Psoas muscle (tissue), 8 donors: ENCODE measurements around the gene ARHGAP42. TPM values are rescaled to one million over a fixed set of nuclear protein-coding genes. Genes with fewer than 3 reads are reported as not detected.
A peak's percentile ranks its signal among the peaks of the same experiment; 100 is the strongest.

ENCODE experiments used
- ATAC-seq, 4 donors: fragments of 200-7000 bp; cut with Tn5 transposase; one replicate each; pipeline ENCODE4 v1.9.1; 2020; ENCODE audit warnings: moderate library complexity in 3 of 4, mild to moderate bottlenecking in 2 of 4
- DNase-seq, 2 donors: peaks; one replicate each; pipeline ENCODE4 v3.0.0-alpha.2; 2020
- H3K27ac ChIP-seq: fragments of 200-600 bp; one replicate; pipeline ENCODE4 v1.8.0; 2022
- H3K27me3 ChIP-seq, 3 donors: fragments of 200-600 bp in 1 of 3; one replicate each; pipeline versions ENCODE4 v1.6.1 to v1.8.0; 2013 to 2022; ENCODE audit warnings: low read length in 2 of 3, mild to moderate bottlenecking in 2 of 3, moderate library complexity in 1 of 3; ENCODE audit not compliant: insufficient read depth in 3 of 3
- H3K36me3 ChIP-seq, 2 donors: fragments of 200-600 bp in 1 of 2; one replicate each; pipeline versions ENCODE4 v1.6.1 to v1.8.0; 2013 to 2022; ENCODE audit warnings: low read depth in 1 of 2, mild to moderate bottlenecking in 1 of 2, moderate library complexity in 1 of 2; ENCODE audit not compliant: insufficient read depth in 1 of 2
- H3K4me1 ChIP-seq: fragments of 200-600 bp; one replicate; pipeline ENCODE4 v1.8.0; 2022
- H3K4me3 ChIP-seq: fragments of 200-600 bp; one replicate; pipeline ENCODE4 v1.8.0; 2022; ENCODE audit warnings: mild to moderate bottlenecking
- H3K9me3 ChIP-seq: fragments of 200-600 bp; one replicate; pipeline ENCODE4 v1.8.0; 2022
- WGBS, 3 donors: extraction: QIAGEN DNeasy Blood & Tissue Kit; methylation state at CpG; one replicate each; pipeline versions ENCODE4 v1.1.6 to v1.1.7; 2013; 5-methylcytosine and 5-hydroxymethylcytosine counted together
- intact Hi-C, 2 donors: fragments of 100-400 bp; cut with DNase I; formaldehyde crosslinking; loops; one replicate each; pipeline versions ENCODE4 v1.11.0 to v1.14.2; 2022
- polyA plus RNA-seq, 3 donors: library from polyadenylated mRNA; stranded (reverse); fragments of 200-250 nt; gene quantifications; one replicate each; pipeline ENCODE4 v1.2.3, GENCODE V29; 2013
- total RNA-seq, 4 donors: library from RNA; stranded (reverse); fragmentation: NEBNext Ultra II Directional in 2 of 4; extraction: Animal tissue kit (Norgen Biotek cat#: 25700) in 2 of 4; gene quantifications; one replicate each; pipeline versions ENCODE4 v1.2.1 to v1.2.4, GENCODE V29; 2021 to 2023
- TF ChIP-seq, protein P1 (sequence below): fragments of 200-600 bp; IDR thresholded peaks from one replicate; pipeline ENCODE4 v1.8.0; 2022; ENCODE audit warnings: antibody characterized with exemption
- donor health status: healthy with polysubstance abuse.
- donor health status: DM: no; HTN: no; CAD: no; lungs with moderate emphysema.
- donor health status: Bipolar disorder and iron deficiency.
- donor health status: healthy.
- donor health status: DM: yes; HTN: yes; CAD: no.
- donor health status: DM: no; HTN: no; CAD: no.
- donor health status: DM: no; HTN: no; CAD: no.
- donor health status: DM: yes; HTN: yes; CAD: no.

Gene ARHGAP42
- total and polyA plus RNA-seq, 7 donors: 3.8 to 12.3 (median 7.2) TPM

DNA sequence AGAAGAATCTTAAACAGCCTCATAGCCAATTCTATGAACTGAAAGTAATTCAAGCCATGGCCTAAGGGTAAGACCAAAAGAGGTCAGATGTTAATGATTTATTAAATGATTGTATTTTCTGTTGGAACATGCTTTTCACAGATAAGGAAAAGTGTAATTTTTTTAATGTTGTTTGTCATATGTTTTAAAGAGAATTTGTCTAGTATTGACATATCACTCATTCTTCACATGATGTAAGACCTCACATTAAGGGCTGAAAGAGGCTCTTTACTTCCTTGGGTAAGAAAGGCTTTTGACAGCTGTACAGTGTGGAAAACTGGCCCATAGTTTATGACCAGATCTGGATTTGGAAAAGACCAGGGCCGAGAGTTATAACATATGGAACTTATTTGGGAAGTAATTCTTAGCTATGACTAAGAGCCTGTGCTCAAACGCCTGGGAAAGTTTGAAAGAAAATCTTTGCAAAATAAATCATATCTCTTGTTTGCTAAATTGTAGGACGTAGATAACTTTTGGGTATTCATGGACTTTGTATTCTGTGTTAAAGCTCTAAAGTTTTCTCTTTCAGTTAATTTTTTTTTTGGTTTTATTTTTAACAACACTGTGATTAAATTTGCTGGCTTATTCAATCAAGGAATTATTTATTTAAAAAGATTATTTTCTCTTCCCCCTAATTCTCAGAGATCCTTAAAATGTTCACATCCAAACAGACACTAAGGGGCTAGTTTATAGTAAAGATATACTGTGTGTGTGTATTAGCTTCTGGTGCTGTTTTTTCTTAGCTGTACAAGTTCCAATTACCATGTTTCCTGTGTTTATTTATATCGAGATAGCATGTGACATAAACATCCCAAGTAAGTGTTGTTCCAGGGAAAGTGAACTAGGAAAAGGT, 162.2 kb downstream of the ARHGAP42 start:
- intact Hi-C loops: no loop called here
- DNase-seq (no peak), ATAC-seq (peak in 1 of 4 donors; percentile 27)
- peaks cover 3% of the 10 kb centered on the region for H3K9me3 ChIP-seq
- 33 to 41% (median 36%) methylated on average over 4 of the region's 4 CpGs for WGBS, 3 donors
- TF ChIP-seq, protein P1, sequence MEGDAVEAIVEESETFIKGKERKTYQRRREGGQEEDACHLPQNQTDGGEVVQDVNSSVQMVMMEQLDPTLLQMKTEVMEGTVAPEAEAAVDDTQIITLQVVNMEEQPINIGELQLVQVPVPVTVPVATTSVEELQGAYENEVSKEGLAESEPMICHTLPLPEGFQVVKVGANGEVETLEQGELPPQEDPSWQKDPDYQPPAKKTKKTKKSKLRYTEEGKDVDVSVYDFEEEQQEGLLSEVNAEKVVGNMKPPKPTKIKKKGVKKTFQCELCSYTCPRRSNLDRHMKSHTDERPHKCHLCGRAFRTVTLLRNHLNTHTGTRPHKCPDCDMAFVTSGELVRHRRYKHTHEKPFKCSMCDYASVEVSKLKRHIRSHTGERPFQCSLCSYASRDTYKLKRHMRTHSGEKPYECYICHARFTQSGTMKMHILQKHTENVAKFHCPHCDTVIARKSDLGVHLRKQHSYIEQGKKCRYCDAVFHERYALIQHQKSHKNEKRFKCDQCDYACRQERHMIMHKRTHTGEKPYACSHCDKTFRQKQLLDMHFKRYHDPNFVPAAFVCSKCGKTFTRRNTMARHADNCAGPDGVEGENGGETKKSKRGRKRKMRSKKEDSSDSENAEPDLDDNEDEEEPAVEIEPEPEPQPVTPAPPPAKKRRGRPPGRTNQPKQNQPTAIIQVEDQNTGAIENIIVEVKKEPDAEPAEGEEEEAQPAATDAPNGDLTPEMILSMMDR: no peak
- no peak overlapping the region for H3K4me3 ChIP-seq
- no peaks in the 10 kb centered on the region for H3K36me3 ChIP-seq
- peaks cover 5% of the 10 kb centered on the region for H3K4me1 ChIP-seq
- no peak overlapping the region for H3K27ac ChIP-seq
- H3K27me3 ChIP-seq: no peaks in the 10 kb centered on the region

DNA sequence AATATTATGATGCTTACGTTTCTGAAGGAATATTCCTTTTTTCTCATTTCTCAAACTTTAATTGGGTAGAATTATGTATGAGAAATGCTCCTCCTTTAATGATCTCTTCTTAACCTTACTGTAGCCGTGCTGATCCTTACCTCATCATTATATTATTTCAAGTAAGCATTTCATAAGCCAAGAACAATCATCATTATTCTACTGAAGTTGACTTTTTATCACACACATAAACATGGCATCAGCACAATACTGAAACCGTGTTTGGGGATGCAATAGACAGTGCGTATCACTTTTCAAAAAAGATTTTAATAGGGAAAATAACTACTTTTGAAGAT, 162.8 kb downstream of the ARHGAP42 start:
- TF ChIP-seq, protein P1: no peak
- no peaks in the 10 kb centered on the region for H3K36me3 ChIP-seq
- intact Hi-C loops: no loop called here
- no peak for ATAC-seq
- peaks cover 5% of the 10 kb centered on the region for H3K4me1 ChIP-seq
- no peak overlapping the region for H3K27ac ChIP-seq
- H3K27me3 ChIP-seq: no peaks in the 10 kb centered on the region
- DNase-seq: no peak
- no peak overlapping the region for H3K4me3 ChIP-seq
- WGBS, 3 donors: 53 to 61% (median 53%) methylated on average over 4 of the region's 4 CpGs
- H3K9me3 ChIP-seq: no peaks in the 10 kb centered on the region

DNA sequence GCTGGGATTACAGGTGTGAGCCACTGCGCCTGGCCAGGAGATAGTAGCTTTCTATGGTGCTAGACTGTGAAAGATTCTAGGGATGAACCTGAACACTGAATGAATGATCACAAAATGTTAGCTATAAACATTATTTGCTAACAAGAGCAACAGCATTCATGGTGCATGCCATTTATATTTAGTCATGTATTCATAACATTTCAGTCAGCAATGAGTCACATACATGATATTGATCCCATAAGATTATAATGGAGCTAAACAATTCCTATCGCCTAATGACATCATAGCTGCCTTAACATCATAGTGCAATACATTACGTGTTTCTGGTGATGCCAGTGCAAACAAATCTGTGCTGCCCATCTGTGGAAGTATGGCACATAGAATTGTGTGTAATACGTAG, 164.1 kb downstream of the ARHGAP42 start:
- TF ChIP-seq, protein P1: no peak
- Histone ChIP-seq H3K27me3 (no peaks in the 10 kb centered on the region), H3K27ac (no peak overlapping the region), H3K4me1 (peaks cover 5% of the 10 kb centered on the region), H3K36me3 (no peaks in the 10 kb centered on the region), H3K9me3 (no peaks in the 10 kb centered on the region), H3K4me3 (no peak overlapping the region)
- 95 to 99% (median 97%) methylated on average over 4 of the region's 4 CpGs for WGBS, 3 donors
- no peak for DNase-seq
- no peak for ATAC-seq
- intact Hi-C loops: no loop called here

DNA sequence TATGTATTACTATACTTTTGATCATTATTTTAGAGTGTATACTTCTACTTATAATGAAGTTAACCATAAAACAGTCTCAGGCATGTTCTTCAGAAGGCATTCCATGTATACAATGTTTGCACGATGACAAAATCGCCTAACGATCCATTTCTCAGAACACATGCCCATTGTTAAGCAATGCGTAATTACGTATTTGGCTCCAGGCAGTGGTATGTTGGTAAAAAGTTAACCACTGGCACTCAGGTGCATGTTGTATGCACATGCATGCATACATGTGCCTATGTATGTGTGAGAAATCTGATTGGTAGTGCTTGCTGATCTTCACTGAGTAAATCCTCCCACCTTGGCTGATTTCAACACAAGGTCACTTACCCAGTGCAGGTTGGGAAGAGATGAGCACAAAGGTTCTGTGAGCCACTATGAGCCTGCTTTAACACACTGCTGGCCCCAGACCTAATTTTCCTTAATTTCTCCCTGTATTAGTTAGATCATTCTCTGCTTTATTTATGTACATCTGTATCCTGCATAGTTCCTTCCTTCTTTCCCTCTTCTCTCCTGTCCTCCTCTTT, 164.6 kb downstream of the ARHGAP42 start:
- Histone ChIP-seq H3K27ac (no peak overlapping the region), H3K9me3 (no peaks in the 10 kb centered on the region), H3K4me1 (peaks cover 5% of the 10 kb centered on the region), H3K27me3 (no peaks in the 10 kb centered on the region), H3K4me3 (no peak overlapping the region), H3K36me3 (no peaks in the 10 kb centered on the region)
- DNase-seq (no peak), ATAC-seq (no peak)
- WGBS, 3 donors: 92 to 95% (median 95%) methylated on average over 5 of the region's 5 CpGs
- TF ChIP-seq, protein P1: no peak
- intact Hi-C loops: loop anchor here in 1 of 2 donors (2.0 kb wide), 1 partner anchor 275 kb away; no protein-coding TSS in a partner anchor
